Iris pigment epithelial cell (primary cell): ENCODE results near the gene SLITRK1.

Experiments used
- DNase-seq: peaks from one replicate; pipeline ENCODE4 v3.0.0-alpha.2; 2011; ENCODE audit warnings: low read depth

Gene SLITRK1

DNA sequence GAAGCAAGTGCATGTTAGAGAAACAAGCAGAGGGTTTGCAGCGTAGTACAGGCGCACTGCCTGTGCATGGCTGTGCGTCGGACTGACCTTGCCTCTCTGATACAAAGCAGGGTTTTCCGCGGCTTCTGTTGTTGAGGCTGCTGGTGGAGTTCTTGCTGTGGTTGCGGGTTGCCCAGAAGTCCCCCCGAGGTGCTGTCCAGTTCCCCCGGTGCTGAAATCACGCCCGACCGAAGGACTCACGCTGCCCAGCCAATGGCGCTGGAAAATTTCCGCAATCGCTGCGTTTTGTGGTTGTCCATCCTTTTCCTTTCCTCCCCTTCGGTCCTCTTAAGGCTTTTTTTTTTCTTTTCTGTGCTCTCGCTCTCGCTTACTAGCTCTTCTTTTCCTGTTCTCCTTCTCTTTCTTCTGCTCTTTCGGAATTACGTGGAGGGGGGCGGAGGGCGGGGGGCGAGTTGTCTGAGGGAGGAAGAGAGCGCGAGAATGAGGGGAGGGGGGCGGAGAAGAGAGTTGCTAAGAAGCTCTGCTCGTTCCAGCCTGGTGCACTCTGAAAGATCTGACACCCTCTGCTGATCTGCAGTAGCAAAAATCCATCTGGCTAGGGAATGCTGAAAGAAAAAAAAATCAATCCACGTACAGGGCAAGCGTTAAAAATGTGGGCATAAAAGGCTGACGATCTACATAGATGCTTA lies at the start of gene SLITRK1:
Gene SLITRK1 (minus strand): TSS at position 558 of the 689 bp plus-strand sequence. CDS start 967 bp downstream, outside the sequence.
- peak; percentile 40 for DNase-seq

DNA sequence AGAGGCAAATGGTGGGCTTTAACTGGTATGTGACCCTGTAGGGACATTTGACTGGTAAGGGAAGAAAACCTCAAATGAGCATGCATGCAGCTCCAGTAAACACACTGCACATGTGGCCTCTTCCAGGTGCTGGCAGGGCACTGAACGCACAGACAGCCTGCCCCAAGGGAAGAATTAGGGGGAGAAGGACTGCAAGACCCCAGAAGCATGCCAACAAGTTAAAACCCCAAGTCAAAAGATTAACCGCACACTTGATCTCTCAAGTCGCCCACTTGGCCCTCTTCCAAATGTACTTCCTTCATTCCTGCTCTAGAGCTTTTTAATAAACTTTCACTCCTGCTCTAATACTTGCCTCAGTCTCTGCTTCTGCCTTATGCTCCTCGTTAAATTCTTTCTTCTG lies 46.9 kb upstream of the SLITRK1 start:
- peak; percentile 17 for DNase-seq

DNA sequence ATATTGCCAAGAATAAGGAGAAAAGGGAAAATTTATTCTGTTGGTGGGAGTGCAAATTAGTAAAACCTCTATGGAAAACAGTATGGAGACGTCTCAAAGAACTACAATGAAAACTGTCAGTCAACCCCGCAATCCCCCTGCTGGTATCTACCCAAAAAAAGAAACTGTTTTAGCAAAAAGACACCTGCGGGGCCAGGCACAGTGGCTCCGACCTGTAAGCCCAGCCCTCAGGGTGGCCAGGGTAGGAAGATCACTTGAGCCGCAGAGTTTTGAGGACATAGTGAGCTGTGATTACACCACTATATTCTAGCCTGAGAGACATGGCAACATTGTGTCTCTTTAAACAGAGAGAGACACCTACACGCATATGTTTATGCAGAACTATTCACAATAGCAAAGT lies 37.5 kb upstream of the SLITRK1 start:
- no peak for DNase-seq

- DNase-seq: no peak
Measured at GRCh38 chr13:83914368-83914767, 32.1 kb upstream of the SLITRK1 start.

GRCh38 chr13:83907196-83907989 lies 25.1 kb upstream of the SLITRK1 start:
- no peak for DNase-seq

DNA sequence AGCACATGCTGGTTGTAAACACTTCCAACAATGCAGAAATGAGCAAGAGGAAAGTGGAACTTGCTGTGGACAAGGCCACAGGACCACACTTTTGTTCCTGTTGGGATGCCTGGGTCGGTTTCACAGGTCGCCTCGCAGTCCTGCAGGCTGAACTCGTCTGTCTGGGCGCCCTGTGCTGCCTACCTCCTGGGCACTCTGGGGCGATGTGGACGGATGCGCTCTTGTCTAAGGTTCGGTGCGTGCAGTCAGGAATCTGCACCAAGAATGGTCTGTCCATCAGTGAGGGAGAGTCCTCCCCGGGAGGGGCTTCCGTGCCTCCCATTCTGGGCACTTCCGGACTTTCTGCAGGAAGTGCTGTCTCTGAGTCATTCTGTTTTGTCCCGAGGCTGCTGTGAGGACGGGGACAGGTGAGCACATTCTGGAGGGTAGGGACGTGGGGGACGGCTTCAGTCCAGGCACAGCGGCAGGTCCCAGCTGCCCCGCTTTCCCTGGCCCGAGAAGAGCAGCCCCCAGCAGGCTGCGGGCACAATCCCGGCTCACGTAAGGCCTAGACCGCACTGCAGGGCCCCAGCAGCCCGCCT lies 24.1 kb upstream of the SLITRK1 start:
- no peak for DNase-seq

- no peak for DNase-seq
Measured at GRCh38 chr13:83905641-83906040, 23.4 kb upstream of the SLITRK1 start.

DNA sequence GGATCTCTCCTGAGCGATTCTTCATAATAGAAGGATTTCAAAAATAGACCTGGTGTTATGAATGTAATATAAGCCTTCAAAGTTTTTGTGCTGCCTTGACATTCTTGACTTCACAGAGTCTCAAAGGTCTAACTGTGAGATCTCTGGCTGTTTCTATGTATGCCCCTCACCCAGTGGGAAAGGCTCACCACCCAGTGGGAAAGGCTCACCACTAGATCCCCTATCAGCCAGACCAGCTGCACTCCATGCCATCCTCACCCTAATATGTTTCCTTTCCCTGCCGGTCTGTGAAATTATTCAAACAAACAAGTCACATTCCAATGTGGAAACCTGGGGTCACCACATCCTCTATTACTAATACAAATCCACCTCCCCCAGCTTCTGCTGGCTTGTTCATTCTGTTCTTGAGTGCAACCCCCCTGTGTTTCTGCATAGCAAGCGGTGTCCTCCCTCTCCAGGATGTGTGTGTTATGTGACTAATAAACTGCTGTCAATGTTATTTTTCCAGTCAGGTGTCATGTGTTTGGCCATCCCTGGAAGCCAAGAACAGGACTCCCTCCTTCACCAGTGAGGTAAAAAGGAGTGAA lies 13.8 kb upstream of the SLITRK1 start:
- DNase-seq: peak; percentile 57

- DNase-seq: no peak
Measured at GRCh38 chr13:83890358-83890757, 8.1 kb upstream of the SLITRK1 start.

DNA sequence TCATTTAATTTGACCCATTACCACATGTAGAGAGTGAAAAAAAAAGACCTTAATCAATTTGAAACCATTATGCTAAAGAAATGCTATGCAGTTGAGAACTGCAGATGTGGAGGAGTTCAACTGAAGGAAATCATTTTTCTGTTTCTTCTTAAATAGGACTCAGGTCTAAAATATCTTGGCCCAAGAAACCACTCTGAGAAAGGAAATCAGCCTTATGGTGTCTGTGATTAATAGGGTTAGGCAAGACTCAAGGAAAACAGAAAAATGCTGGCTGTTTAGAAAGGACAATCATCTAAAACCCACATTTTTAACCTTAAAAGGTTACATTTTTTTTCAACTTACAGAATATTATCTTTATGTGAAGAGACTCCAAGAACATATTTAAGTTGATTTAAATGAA lies 1.9 kb upstream of the SLITRK1 start:
- DNase-seq: no peak

- no peak for DNase-seq
Measured at GRCh38 chr13:83883061-83883523, 818 bp upstream of the SLITRK1 start.

GRCh38 chr13:83882606-83882959 lies 309 bp upstream of the SLITRK1 start:
- DNase-seq: no peak

- no peak for DNase-seq
Measured at GRCh38 chr13:83881140-83881684, 1.1 kb downstream of the SLITRK1 start.

GRCh38 chr13:83880275-83881139 lies 1.8 kb downstream of the SLITRK1 start:
- DNase-seq: no peak

- no peak for DNase-seq
Measured at GRCh38 chr13:83879431-83880171, 2.7 kb downstream of the SLITRK1 start.

DNA sequence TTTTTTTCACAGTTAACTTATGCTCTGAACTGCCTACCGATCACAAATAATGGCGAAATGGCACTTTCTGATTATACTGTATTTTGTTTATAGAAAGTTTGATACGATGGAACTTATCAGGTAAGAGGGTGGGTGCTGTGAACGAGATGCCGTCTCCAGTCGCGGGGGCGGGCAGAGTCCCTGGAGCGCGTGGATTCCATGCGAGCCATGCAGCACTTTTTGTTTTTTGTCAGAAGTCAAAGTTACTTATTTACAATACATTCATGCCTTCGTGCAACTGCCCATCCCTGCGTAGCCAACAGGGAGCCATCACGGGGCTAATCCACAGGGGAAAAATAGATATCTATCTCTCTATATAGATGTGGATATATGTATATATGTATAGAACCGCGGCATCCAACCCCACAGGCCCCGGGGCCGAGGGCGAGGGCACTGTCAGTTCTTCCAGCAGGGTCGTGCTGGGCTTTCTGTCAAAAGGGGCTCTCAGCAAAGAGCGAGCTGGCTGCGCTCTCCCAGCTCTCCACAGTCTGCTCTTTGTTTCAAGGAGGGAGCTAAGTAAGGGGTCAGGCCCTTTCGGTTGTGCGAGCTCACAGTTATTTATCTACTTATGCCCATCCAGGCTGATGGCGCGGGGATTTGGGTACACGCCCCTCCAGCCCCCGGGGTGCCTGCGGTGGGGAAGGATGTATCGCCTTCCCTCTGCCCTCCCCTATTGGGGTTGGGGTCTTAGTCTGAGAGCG lies 3.4 kb downstream of the SLITRK1 start:
- no peak for DNase-seq

- no peak for DNase-seq
Measured at GRCh38 chr13:83877651-83878355, 4.5 kb downstream of the SLITRK1 start.

DNA sequence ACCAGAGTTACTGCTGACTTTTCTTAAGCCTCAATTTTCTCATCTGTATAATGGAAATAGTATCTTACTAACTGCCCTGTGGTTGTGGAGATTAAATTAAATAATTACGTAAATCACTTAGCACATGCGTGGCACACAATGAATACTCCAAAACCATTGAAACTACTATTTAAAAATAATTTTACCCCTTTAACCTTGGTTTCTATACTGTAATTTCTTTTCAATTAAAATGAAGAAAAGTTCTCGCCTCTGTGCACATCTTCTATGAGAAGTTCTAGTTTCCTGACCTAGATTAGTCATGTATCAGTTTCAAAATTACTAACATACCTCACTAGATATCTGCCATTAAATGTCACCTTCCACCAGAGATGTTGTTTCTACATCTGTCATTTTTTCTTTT lies 5.7 kb downstream of the SLITRK1 start:
- DNase-seq: no peak

DNA sequence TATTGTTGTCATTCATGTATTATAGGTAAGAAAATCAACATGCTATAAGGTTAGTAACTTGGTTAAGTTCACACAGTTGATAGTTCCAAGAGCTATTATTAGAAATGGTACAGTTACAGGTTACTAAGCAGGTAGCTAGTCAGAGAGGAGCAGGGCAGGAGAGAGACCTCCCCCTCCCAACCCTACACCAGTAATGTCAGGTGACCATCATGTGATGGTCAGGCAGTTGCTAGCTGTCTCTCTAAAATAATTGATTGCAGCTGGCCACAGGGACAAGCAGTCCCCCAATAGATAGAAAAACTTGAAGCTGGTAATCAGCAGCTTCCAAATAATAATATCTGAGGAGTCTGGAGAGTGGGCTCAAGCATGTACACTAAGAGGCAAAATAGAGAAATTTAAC lies 14.6 kb downstream of the SLITRK1 start:
- DNase-seq: no peak
